GM13976 (cell line): ENCODE measurements around the gene HPSE2.
"Not testable (repeated sequence)": the region's sequence is repeated elsewhere in the genome, so short reads cannot be mapped to it uniquely, and the experiment has no call there.

Experiments used
- DNase-seq: peaks from one replicate; pipeline ENCODE4 v3.0.0; 2012; ENCODE audit warnings: low spot score
- in situ Hi-C: fragments of 300-500 bp; cut with MboI; formaldehyde crosslinking; loops from one replicate; pipeline ENCODE4 v1.12.0; 2022; ENCODE audit warnings: low sequenced_read_pairs, mixed read lengths, inconsistent platforms; ENCODE audit not compliant: unreplicated experiment
- TF ChIP-seq, protein P1 (sequence below): IDR thresholded peaks from 2 replicates; pipeline ENCODE4 v1.5.1; 2012; ENCODE audit warnings: borderline replicate concordance, mild to moderate bottlenecking; ENCODE audit not compliant: insufficient read depth; ENCODE audit errors: extremely low read depth, missing control alignments, control extremely low read depth

Gene HPSE2

GRCh38 chr10:98560565-98560964, 675.1 kb downstream of the HPSE2 start:
- in situ Hi-C loops = no loop called here
- DNase-seq = no peak
- TF ChIP-seq, protein P1, sequence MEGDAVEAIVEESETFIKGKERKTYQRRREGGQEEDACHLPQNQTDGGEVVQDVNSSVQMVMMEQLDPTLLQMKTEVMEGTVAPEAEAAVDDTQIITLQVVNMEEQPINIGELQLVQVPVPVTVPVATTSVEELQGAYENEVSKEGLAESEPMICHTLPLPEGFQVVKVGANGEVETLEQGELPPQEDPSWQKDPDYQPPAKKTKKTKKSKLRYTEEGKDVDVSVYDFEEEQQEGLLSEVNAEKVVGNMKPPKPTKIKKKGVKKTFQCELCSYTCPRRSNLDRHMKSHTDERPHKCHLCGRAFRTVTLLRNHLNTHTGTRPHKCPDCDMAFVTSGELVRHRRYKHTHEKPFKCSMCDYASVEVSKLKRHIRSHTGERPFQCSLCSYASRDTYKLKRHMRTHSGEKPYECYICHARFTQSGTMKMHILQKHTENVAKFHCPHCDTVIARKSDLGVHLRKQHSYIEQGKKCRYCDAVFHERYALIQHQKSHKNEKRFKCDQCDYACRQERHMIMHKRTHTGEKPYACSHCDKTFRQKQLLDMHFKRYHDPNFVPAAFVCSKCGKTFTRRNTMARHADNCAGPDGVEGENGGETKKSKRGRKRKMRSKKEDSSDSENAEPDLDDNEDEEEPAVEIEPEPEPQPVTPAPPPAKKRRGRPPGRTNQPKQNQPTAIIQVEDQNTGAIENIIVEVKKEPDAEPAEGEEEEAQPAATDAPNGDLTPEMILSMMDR = no peak

DNA sequence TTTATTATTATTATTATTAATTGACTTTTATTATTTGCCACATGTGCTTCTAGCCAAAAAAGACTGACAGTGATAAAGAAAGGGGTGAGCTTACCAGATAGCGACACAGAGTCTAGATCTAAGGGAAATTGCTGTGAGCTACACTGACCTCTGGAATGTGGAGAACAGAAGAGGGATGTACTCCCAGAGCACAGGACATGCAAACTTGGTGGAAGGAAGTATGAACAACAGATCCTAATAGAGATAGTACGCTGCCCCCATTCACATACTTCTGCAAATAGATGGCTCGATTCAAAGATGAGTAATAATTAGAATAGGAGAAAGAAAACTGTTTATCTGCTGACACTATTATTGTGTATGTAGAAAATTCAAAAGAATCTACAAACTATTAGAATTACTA, 679.6 kb downstream of the HPSE2 start:
- in situ Hi-C loops = no loop called here
- DNase-seq = no peak
- TF ChIP-seq, protein P1 = no peak

- TF ChIP-seq, protein P1 = no peak
- no peak for DNase-seq
- in situ Hi-C loops = no loop called here
Observed at GRCh38 chr10:98555021-98555619, 680.5 kb downstream of the HPSE2 start.

GRCh38 chr10:98541561-98541960, 694.1 kb downstream of the HPSE2 start:
- in situ Hi-C loops, DNase-seq: not testable (repeated sequence)

- TF ChIP-seq, protein P1 = no peak
- in situ Hi-C loops = no loop called here
- no peak for DNase-seq
Observed at GRCh38 chr10:98539578-98539977, 696.1 kb downstream of the HPSE2 start.

- in situ Hi-C loops = no loop called here
- TF ChIP-seq, protein P1 = no peak
- no peak for DNase-seq
Observed at GRCh38 chr10:98538472-98538871, 697.2 kb downstream of the HPSE2 start.

GRCh38 chr10:98536551-98536950, 699.1 kb downstream of the HPSE2 start:
- in situ Hi-C loops = no loop called here
- TF ChIP-seq, protein P1 = no peak
- DNase-seq = no peak
